Activated naive CD8-positive, alpha-beta T cell treated with anti-CD3 and anti-CD28 coated beads, Interleukin-2, amount 10 ng/mL, durations not matched to agents 7 days and 5 days (primary cell): Measurements from ENCODE around the gene VSX1. TPM values are rescaled to one million over a fixed set of nuclear protein-coding genes. Genes with fewer than 3 reads are reported as not detected.

Experiments used
- ATAC-seq: fragments of 150-1000 bp; cut with Tn5 transposase; one replicate; pipeline ENCODE4 v1.10.0; 2021; ENCODE audit warnings: low read depth, moderate library complexity
- POLR2A ChIA-PET: fragments of 350-600 bp; sonication (Branson Sonifier 250); formaldehyde crosslinking; loops from one replicate; lab custom pipeline; 2021; ENCODE audit warnings: antibody characterized with exemption; lab: Charles Lee
- DNase-seq: peaks from one replicate; pipeline ENCODE4 v3.0.0; 2021
- H3K27ac Mint-ChIP-seq: one replicate; pipeline ENCODE4 v1.8.0; 2022; ENCODE audit warnings: mild to moderate bottlenecking, mixed read lengths
- H3K27me3 Mint-ChIP-seq: one replicate; pipeline ENCODE4 v1.8.0; 2022; ENCODE audit warnings: mild to moderate bottlenecking, moderate library complexity, mixed read lengths
- H3K36me3 Mint-ChIP-seq: one replicate; pipeline ENCODE4 v1.8.0; 2021; ENCODE audit warnings: mild to moderate bottlenecking, mixed read lengths
- H3K4me1 Mint-ChIP-seq: one replicate; pipeline ENCODE4 v1.8.0; 2021; ENCODE audit warnings: mixed read lengths
- H3K4me3 Mint-ChIP-seq: one replicate; pipeline ENCODE4 v1.8.0; 2022; ENCODE audit warnings: mild to moderate bottlenecking, moderate library complexity, mixed read lengths
- H3K9me3 Mint-ChIP-seq: one replicate; pipeline ENCODE4 v1.8.0; 2021; ENCODE audit warnings: mixed read lengths
- total RNA-seq, 2 experiments: library from RNA; stranded (reverse); gene quantifications; one replicate each; pipeline ENCODE4 v1.2.3, GENCODE V29; 2021

VSX1 gene
- total RNA-seq = not detected

DNA sequence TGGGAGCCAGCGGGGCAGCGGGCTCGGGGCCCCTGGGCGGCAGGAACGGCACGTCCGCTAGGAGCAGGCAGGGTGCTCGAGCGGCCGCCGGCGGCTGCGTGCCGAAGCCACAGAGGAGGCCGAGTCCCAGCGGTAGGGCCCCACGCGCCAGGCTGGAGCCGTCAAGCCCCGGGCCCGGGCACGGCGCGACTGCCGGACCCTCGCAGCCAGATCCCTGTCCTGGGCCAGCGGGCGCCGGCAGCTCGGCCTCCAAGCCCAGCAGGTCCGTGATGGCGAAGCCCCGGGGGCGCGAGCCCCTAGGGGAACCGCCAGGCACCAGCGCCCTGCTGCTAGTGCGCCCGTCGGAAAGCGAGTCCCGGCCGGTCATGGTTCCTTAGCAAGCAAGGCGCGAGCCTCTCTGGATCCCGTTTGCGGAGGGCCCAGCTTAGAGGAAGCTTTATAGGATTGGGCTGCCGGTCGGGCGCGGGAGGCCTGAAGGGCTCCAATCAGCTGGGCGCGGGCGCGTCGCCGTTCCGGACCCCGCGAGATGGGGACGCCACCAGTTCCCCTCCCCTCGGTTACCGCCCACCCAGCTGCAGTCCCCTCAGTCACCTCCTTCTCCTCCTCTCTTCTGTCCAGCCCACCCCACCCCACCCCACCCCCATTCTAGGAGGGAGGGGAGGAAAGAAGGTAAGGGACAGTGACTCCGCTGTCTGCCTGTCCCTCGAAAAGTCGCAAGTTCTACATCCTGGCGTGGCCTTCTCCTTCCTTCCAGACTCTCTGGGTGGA is at the start of gene VSX1:
Gene VSX1, minus strand, starts transcription at position 412 of the 768 bp plus-strand sequence. Its CDS starts 45 bp downstream, at position 367.
- H3K36me3 Mint-ChIP-seq = no peaks in the 10 kb centered on the region
- no peak within 1 kb of the TSS for H3K4me3 Mint-ChIP-seq
- H3K27me3 Mint-ChIP-seq = peaks cover 84% of the 10 kb centered on the region
- peaks cover 7% of the 10 kb centered on the region for H3K4me1 Mint-ChIP-seq
- POLR2A ChIA-PET = no interaction called here
- ATAC-seq (no peak), DNase-seq (no peak)
- H3K9me3 Mint-ChIP-seq = no peaks in the 10 kb centered on the region
- H3K27ac Mint-ChIP-seq = no peak within 1 kb of the TSS

GRCh38 chr20:25129908-25130307 is 48.0 kb upstream of the VSX1 start:
- POLR2A ChIA-PET = no interaction called here
- no peaks in the 10 kb centered on the region for H3K4me1 Mint-ChIP-seq
- no peaks in the 10 kb centered on the region for H3K27me3 Mint-ChIP-seq
- no peaks in the 10 kb centered on the region for H3K36me3 Mint-ChIP-seq
- no peak for ATAC-seq
- no peak overlapping the region for H3K4me3 Mint-ChIP-seq
- no peak overlapping the region for H3K27ac Mint-ChIP-seq
- DNase-seq = no peak
- H3K9me3 Mint-ChIP-seq = no peaks in the 10 kb centered on the region

- no peaks in the 10 kb centered on the region for H3K9me3 Mint-ChIP-seq
- POLR2A ChIA-PET = no interaction called here
- DNase-seq = no peak
- H3K4me3 Mint-ChIP-seq = no peak overlapping the region
- H3K4me1 Mint-ChIP-seq = no peaks in the 10 kb centered on the region
- no peaks in the 10 kb centered on the region for H3K27me3 Mint-ChIP-seq
- no peaks in the 10 kb centered on the region for H3K36me3 Mint-ChIP-seq
- ATAC-seq = no peak
- no peak overlapping the region for H3K27ac Mint-ChIP-seq
Measured at GRCh38 chr20:25129428-25129827, 47.5 kb upstream of the VSX1 start.

GRCh38 chr20:25128649-25129048 is 46.7 kb upstream of the VSX1 start:
- no peak for ATAC-seq
- Mint-ChIP-seq H3K9me3 (no peaks in the 10 kb centered on the region), H3K27ac (no peak overlapping the region), H3K4me1 (no peaks in the 10 kb centered on the region), H3K36me3 (no peaks in the 10 kb centered on the region), H3K4me3 (no peak overlapping the region), H3K27me3 (no peaks in the 10 kb centered on the region)
- POLR2A ChIA-PET = no interaction called here
- no peak for DNase-seq

- ATAC-seq (no peak), DNase-seq (no peak)
- POLR2A ChIA-PET = no interaction called here
- H3K4me3 Mint-ChIP-seq = no peak overlapping the region
- no peaks in the 10 kb centered on the region for H3K27me3 Mint-ChIP-seq
- H3K27ac Mint-ChIP-seq = no peak overlapping the region
- no peaks in the 10 kb centered on the region for H3K4me1 Mint-ChIP-seq
- no peaks in the 10 kb centered on the region for H3K9me3 Mint-ChIP-seq
- no peaks in the 10 kb centered on the region for H3K36me3 Mint-ChIP-seq
Measured at GRCh38 chr20:25127761-25128537, 46.0 kb upstream of the VSX1 start.

- Mint-ChIP-seq H3K27ac (no peak overlapping the region), H3K36me3 (no peaks in the 10 kb centered on the region), H3K4me3 (no peak overlapping the region), H3K9me3 (no peaks in the 10 kb centered on the region), H3K27me3 (peaks cover 3% of the 10 kb centered on the region), H3K4me1 (no peaks in the 10 kb centered on the region)
- no peak for DNase-seq
- no peak for ATAC-seq
- POLR2A ChIA-PET = no interaction called here
Measured at GRCh38 chr20:25126204-25127029, 44.5 kb upstream of the VSX1 start.

DNA sequence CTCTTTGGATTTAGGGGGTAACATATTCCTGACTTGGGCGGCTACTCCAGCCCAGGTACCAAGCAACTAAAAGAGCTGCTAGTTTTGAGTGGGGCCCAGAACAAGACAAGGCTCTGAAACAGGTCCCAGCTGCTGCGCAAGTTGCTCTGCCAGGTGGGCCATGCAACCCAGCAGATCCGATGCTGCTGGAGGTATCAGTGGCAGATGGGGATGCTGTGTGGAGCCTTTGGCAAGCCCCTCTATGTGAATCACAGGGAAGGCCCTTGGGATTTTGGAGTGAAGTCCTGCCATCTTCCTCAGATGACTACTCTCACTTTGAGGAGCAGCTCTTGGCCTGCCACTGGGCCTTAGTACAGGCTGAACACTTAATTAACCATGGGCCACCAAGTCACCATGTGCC is 43.7 kb upstream of the VSX1 start:
- H3K4me1 Mint-ChIP-seq = no peaks in the 10 kb centered on the region
- H3K36me3 Mint-ChIP-seq = no peaks in the 10 kb centered on the region
- DNase-seq (no peak), ATAC-seq (no peak)
- peaks cover 3% of the 10 kb centered on the region for H3K27me3 Mint-ChIP-seq
- POLR2A ChIA-PET = no interaction called here
- H3K9me3 Mint-ChIP-seq = no peaks in the 10 kb centered on the region
- H3K4me3 Mint-ChIP-seq = no peak overlapping the region
- no peak overlapping the region for H3K27ac Mint-ChIP-seq

GRCh38 chr20:25120920-25121319 is 39.0 kb upstream of the VSX1 start:
- POLR2A ChIA-PET = no interaction called here
- H3K4me3 Mint-ChIP-seq = no peak overlapping the region

GRCh38 chr20:25120457-25120856 is 38.5 kb upstream of the VSX1 start:
- H3K27me3 Mint-ChIP-seq = peaks cover 5% of the 10 kb centered on the region
- no peak overlapping the region for H3K27ac Mint-ChIP-seq
- POLR2A ChIA-PET = no interaction called here
- no peaks in the 10 kb centered on the region for H3K9me3 Mint-ChIP-seq
- no peak overlapping the region for H3K4me3 Mint-ChIP-seq
- ATAC-seq = no peak
- no peaks in the 10 kb centered on the region for H3K4me1 Mint-ChIP-seq
- DNase-seq = no peak
- H3K36me3 Mint-ChIP-seq = no peaks in the 10 kb centered on the region

More at GRCh38 chr20:25120920-25121319, 39.0 kb upstream of the VSX1 start:
- DNase-seq (no peak), ATAC-seq (no peak)
- H3K36me3 Mint-ChIP-seq = no peaks in the 10 kb centered on the region
- H3K4me1 Mint-ChIP-seq = no peaks in the 10 kb centered on the region
- no peak overlapping the region for H3K27ac Mint-ChIP-seq
- H3K9me3 Mint-ChIP-seq = no peaks in the 10 kb centered on the region
- H3K27me3 Mint-ChIP-seq = peaks cover 5% of the 10 kb centered on the region

- Mint-ChIP-seq H3K4me3 (no peak overlapping the region), H3K27me3 (peaks cover 8% of the 10 kb centered on the region), H3K9me3 (no peaks in the 10 kb centered on the region), H3K36me3 (no peaks in the 10 kb centered on the region), H3K27ac (no peak overlapping the region), H3K4me1 (no peaks in the 10 kb centered on the region)
- ATAC-seq = no peak
- DNase-seq = no peak
- POLR2A ChIA-PET = no interaction called here
Measured at GRCh38 chr20:25118529-25118928, 36.6 kb upstream of the VSX1 start.

GRCh38 chr20:25117990-25118389 is 36.0 kb upstream of the VSX1 start:
- ATAC-seq (no peak), DNase-seq (no peak)
- H3K4me3 Mint-ChIP-seq = no peak overlapping the region
- H3K9me3 Mint-ChIP-seq = no peaks in the 10 kb centered on the region
- H3K27me3 Mint-ChIP-seq = peaks cover 8% of the 10 kb centered on the region
- POLR2A ChIA-PET = no interaction called here
- H3K27ac Mint-ChIP-seq = no peak overlapping the region
- H3K4me1 Mint-ChIP-seq = no peaks in the 10 kb centered on the region
- no peaks in the 10 kb centered on the region for H3K36me3 Mint-ChIP-seq

DNA sequence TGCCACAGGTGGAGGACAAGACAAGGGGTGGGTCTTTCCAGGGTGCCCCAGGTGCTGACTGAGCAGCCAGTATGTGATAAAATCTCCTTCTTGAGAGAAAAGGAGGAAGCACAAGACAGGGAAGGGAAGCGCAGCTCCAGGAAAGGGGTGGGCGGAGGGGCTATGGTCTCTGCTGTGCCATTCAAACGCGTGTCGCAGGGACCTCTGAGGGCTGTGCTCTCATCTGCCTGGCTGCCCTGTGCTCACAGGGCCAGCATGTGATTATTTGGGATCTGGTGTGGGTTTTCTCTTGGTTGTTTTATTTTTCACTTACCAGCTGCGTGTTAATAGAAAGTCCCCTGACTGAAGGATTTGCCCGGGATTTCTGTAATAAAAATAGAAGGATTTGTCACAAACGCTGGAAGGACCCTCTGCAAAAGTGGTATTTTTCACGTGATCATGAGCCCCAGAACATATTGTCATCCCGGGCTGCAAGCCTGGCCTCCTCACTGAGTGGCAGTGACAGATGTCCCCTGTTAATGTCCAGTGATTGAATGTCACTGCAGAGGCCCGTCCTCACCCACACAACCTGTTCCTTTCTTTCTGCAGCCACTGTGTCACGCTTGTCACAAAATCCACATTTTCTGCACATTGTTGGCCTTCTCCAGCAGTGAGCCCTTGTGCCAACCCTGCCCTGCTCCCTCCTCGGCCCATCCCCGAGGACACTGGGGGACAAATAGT is 35.0 kb upstream of the VSX1 start:
- H3K36me3 Mint-ChIP-seq = no peaks in the 10 kb centered on the region
- no peak overlapping the region for H3K27ac Mint-ChIP-seq
- no peaks in the 10 kb centered on the region for H3K9me3 Mint-ChIP-seq
- H3K4me1 Mint-ChIP-seq = no peaks in the 10 kb centered on the region
- POLR2A ChIA-PET = no interaction called here
- ATAC-seq (no peak), DNase-seq (no peak)
- peaks cover 5% of the 10 kb centered on the region for H3K27me3 Mint-ChIP-seq
- no peak overlapping the region for H3K4me3 Mint-ChIP-seq

DNA sequence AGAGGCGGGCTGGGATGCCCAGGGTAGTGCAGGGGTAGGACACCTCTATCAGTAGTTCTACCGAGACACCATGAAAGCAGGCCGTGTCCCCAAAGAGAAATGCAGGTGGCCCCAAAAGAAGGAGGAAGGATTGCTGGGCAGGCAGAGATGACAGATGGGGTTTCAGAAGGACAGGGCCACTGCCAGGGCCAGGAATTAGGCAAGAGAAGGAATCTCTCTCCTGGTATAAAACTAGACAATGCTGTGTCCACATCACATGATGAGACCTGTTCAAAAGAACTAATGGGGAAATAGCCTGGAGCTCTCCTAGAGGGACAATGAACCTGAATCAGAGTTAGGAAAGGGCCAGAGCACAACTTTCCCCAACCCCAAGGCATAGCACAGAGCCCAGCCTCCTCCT is 21.6 kb upstream of the VSX1 start:
- ATAC-seq (no peak), DNase-seq (no peak)
- Mint-ChIP-seq H3K4me3 (no peak overlapping the region), H3K9me3 (peaks cover 1% of the 10 kb centered on the region), H3K27ac (no peak overlapping the region), H3K27me3 (peaks cover 18% of the 10 kb centered on the region), H3K4me1 (peaks cover 5% of the 10 kb centered on the region), H3K36me3 (no peaks in the 10 kb centered on the region)
- POLR2A ChIA-PET = no interaction called here
